GM18508 (cell line): ENCODE data around the gene DEPDC7.
A peak's percentile ranks its signal among the peaks of the same experiment; 100 is the strongest.

Experiments
- ATAC-seq: cut with Tn5 transposase; IDR thresholded peaks from one replicate; pipeline ENCODE4 v1.9.1; 2021; ENCODE audit warnings: moderate number of reproducible peaks; ENCODE audit not compliant: insufficient read depth, unreplicated experiment

Gene DEPDC7

DNA sequence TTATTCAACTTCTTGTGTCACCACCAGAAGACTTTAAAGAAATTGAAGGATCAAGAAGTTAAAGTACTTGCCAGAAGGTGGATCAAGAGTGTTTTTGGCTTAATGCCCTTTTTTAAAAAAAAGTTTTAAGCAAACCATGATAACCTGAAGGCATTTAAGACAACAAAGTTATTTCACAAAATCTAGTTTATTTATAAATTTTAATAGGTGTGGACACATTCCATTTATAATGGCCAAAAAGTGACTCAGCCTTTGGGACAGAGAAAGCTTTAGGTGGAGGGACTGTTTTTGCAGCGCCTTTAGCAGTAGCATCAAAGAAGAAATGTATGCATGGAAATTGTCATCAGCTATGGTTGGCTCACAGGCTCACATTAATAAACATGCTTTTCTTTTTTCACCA lies 41.6 kb downstream of the DEPDC7 start:
- no peak for ATAC-seq

DNA sequence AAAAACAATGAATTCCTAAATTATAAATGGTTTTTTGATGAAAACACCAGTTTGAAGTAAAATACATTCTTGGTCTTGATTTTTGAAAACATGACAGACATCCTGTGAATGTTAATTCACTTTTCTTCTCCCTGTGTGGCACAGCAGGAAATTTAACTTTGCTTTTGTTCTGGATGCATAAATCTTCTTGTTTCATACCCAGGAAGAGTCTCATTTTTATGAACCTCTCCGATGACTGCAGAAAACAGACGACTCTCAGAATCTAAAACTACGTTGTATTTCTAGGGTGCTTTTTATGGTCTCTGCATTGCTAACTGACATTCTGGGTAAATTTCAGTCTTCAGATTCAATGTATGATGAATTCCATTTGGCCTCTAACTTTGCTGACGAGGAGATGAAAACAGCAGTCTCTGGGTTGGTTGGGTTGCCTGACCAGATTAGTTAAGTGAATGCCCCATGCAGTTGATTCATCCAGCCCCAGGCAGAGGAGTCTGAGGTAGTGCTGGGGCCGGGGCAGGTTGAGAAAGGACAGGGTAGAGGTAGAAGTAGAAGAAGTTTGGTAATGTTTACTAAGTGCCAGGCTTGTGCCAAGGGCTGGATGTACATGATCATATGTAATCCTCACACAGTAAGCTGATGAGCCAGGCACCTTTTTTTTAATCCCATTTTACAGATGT lies 43.8 kb downstream of the DEPDC7 start:
- ATAC-seq = no peak

DNA sequence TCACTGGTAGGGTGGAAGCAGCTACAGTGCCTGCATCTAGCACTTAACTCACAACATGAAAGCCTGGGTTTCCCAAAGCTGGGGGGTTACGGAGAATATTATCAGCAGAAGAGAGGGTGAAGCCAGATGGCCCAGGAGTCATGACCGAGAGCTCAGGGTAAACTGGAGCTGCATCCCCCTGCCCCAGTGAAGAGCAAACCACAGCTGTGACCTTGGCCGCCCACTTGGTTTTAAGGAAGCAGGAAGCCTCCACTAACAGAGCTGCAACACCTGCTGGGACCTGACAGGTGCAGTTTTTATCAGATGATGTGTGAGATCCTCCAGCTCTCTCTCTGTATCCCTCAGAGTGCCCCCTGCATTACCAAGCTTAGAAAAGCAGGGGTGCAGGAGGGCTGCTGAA lies 44.6 kb downstream of the DEPDC7 start:
- no peak for ATAC-seq

- no peak for ATAC-seq
These were observed 46.5 kb downstream of the DEPDC7 start for GRCh38 chr11:33062137-33062536.

GRCh38 chr11:33063326-33063881 lies 47.7 kb downstream of the DEPDC7 start:
- peak; percentile 40 for ATAC-seq

DNA sequence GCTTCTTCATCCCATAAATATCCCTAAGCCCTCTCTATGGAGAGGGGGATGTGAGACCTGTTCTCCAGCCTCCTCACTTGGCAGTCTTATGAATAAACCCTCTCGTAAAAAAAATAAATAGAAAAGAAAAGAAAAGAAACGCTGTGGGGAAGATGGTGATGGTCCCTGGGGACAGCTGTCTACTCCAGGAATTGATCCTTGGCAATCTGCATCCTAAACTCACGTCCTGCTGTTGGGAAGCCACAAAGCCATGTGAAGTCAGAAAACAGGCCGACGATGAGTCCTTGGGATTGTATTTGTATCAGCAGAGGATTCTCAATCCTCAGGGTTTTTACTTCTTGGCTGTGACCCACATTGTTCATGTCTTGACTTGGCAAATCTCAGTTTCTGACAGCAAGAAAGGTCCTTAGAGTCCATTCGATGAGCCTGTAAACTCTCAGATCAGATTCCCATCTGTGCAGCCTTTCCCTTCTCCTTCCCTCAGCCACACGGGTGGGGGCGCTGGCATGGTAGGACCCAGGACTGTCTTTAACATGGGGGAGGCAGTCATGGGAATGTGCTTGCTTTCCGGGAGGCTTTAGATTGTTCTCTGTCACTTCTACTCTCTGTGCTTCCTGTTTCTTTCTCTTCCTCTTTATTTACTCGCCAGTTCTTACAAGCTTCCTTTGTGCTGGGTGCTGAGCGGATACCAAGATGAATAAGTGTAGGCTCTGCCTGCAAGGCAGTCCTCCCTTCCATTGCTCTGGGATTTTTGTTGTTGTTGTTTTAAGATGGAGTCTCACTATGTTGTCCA lies 48.6 kb downstream of the DEPDC7 start:
- no peak for ATAC-seq

DNA sequence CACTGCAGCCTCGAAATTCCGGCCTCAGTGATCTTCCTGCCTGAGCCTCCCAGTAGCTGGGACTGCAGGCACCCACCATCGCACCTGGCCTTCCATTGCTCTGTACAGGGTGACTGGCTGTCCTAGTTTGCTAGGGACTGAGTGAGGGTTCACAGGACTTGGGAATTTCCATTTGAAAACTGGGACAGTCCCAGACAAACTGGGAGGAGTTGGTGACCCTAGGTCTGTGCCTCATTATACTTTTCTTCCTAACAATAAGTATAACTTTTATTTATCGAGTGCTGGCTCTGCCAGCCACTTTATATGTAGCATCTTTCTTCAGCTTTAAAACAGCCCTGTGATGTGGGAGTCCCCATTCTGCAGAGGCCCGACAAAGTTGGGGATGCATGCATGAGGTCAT lies 49.2 kb downstream of the DEPDC7 start:
- no peak for ATAC-seq

- no peak for ATAC-seq
These were observed 49.9 kb downstream of the DEPDC7 start for GRCh38 chr11:33065445-33066178.

DNA sequence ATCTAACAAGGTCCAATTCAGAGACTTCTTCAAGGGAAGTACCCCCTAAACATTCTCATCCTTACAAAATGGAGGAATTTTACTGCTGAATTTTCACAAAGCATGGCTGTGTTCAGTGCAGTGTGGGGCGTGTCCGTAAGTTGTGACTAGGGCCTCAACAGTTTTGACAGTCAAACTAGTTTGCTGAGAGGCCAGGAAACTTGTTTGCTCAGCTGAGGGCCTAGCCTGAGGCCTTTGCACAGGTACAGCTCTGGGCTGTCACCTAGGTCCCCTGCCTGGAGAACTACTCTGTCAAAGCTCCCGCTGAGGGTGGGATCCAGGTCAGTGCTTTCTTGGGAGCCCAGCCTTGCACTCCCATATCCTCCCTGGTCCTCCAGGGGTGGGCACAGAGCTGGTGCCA lies 51.6 kb downstream of the DEPDC7 start:
- no peak for ATAC-seq

GRCh38 chr11:33068611-33069340 lies 53.1 kb downstream of the DEPDC7 start:
- no peak for ATAC-seq

GRCh38 chr11:33072465-33072864 lies 56.8 kb downstream of the DEPDC7 start:
- ATAC-seq = no peak
